HG02763 (cell line): ENCODE data around the gene RBM15.

Experiments
- ATAC-seq: cut with Tn5 transposase; IDR thresholded peaks from one replicate; pipeline ENCODE4 v1.9.1; 2021; ENCODE audit warnings: mild to moderate bottlenecking, moderate library complexity; ENCODE audit not compliant: unreplicated experiment

Gene RBM15

GRCh38 chr1:110393691-110394492 is 54.7 kb downstream of the RBM15 start:
- ATAC-seq: no peak

GRCh38 chr1:110394493-110394820 is 55.3 kb downstream of the RBM15 start:
- ATAC-seq: no peak
